Skeletal muscle satellite cell (primary cell): ENCODE data around the gene GAST.

Experiments
- H3K27me3 ChIP-seq: 2 replicates; pipeline ENCODE4 v1.7.0; 2013; ENCODE audit warnings: low read length; ENCODE audit not compliant: control insufficient read depth, insufficient read depth
- H3K36me3 ChIP-seq: 2 replicates; pipeline ENCODE4 v1.7.0; 2013; ENCODE audit warnings: mild to moderate bottlenecking, control low read depth, low read length; ENCODE audit not compliant: insufficient read depth
- H3K4me1 ChIP-seq: 2 replicates; pipeline ENCODE4 v1.7.0; 2013; ENCODE audit warnings: low read length; ENCODE audit not compliant: control insufficient read depth, insufficient read depth
- H3K4me2 ChIP-seq: 2 replicates; pipeline ENCODE4 v1.7.0; 2013; ENCODE audit warnings: mild to moderate bottlenecking, low read length
- H3K4me3 ChIP-seq: 2 replicates; pipeline ENCODE4 v1.7.0; 2013; ENCODE audit warnings: low read length
- H3K9ac ChIP-seq: 2 replicates; pipeline ENCODE4 v1.7.0; 2013; ENCODE audit warnings: mild to moderate bottlenecking, low read depth, low read length, moderate library complexity
- H3K9me3 ChIP-seq: replicated peaks from 2 replicates; pipeline ENCODE4 v1.7.0; 2013; ENCODE audit warnings: mild to moderate bottlenecking, control low read depth, low read length

Gene GAST

DNA sequence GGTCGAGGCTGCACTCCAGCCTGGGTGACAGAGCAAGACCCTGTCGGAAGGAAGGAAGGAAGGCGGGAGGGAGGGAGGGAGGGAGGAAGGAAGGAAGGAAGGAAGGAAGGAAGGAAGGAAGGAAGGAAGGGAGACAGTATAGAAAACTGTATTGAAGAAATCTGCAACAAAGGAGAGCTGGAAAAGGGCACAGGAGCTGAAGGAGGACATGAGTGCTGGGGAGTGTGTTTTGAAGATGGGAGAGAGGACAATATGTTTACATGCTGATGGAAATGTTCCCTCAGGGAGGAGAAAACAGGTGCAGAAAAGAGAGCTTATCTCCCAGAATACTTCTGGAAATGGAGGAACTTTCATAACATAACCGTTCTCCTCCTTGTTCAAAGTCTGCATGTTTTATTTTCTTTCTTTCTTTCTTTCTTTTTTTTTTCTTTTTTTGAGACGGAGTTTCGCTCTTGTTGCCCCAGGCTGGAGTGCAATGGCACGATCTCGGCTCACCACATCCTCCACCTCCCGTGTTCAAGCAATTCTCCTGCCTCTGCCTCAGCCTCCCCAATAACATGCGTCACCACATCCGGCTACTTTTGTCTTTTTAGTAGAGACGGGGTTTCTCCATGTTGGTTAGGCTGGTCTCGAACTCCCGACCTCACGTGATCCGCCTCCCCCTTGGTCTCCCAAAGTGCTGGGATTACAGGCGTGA is 25.0 kb downstream of the GAST start:
- Histone ChIP-seq H3K9ac (no peak overlapping the region), H3K36me3 (no peaks in the 10 kb centered on the region), H3K4me2 (no peak overlapping the region), H3K4me1 (peaks cover 19% of the 10 kb centered on the region), H3K9me3 (no peaks in the 10 kb centered on the region), H3K4me3 (no peak overlapping the region), H3K27me3 (peaks cover 50% of the 10 kb centered on the region)

- H3K36me3 ChIP-seq: no peaks in the 10 kb centered on the region
- H3K4me3 ChIP-seq: no peak overlapping the region
- H3K27me3 ChIP-seq: peaks cover 45% of the 10 kb centered on the region
- H3K9me3 ChIP-seq: no peaks in the 10 kb centered on the region
- H3K4me1 ChIP-seq: peaks cover 19% of the 10 kb centered on the region
- no peak overlapping the region for H3K4me2 ChIP-seq
- H3K9ac ChIP-seq: no peak overlapping the region
Measured at GRCh38 chr17:41737680-41738023, 25.5 kb downstream of the GAST start.

GRCh38 chr17:41738077-41738800 is 26.1 kb downstream of the GAST start:
- H3K9ac ChIP-seq: no peak overlapping the region
- no peak overlapping the region for H3K4me3 ChIP-seq
- H3K9me3 ChIP-seq: no peaks in the 10 kb centered on the region
- no peaks in the 10 kb centered on the region for H3K36me3 ChIP-seq
- peaks cover 19% of the 10 kb centered on the region for H3K4me1 ChIP-seq
- H3K27me3 ChIP-seq: peaks cover 42% of the 10 kb centered on the region
- no peak overlapping the region for H3K4me2 ChIP-seq

DNA sequence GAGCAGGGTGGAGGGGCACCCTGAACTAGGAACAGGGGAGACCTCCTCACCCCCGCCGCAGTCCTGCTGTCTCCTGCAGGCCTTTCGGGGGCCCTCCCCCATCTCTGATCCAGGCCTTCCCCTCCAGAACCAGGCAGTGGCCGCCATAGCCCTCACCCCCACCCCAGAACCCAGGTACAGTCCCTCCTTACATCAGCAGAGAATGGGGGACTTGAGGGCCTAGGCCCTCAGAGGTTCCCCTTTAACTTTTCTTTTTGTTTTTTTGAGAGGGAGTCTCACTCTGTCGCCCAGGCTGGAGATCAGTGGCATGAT is 26.6 kb downstream of the GAST start:
- Histone ChIP-seq H3K4me1 (peaks cover 19% of the 10 kb centered on the region), H3K9ac (no peak overlapping the region), H3K27me3 (peaks cover 44% of the 10 kb centered on the region), H3K4me2 (no peak overlapping the region), H3K36me3 (no peaks in the 10 kb centered on the region), H3K9me3 (no peaks in the 10 kb centered on the region), H3K4me3 (no peak overlapping the region)

GRCh38 chr17:41739661-41740352 is 27.7 kb downstream of the GAST start:
- H3K27me3 ChIP-seq: peaks cover 35% of the 10 kb centered on the region

GRCh38 chr17:41740506-41740905 is 28.4 kb downstream of the GAST start:
- Histone ChIP-seq H3K36me3 (no peaks in the 10 kb centered on the region), H3K27me3 (peaks cover 28% of the 10 kb centered on the region), H3K4me3 (no peak overlapping the region), H3K9me3 (no peaks in the 10 kb centered on the region), H3K4me1 (peaks cover 7% of the 10 kb centered on the region), H3K9ac (no peak overlapping the region), H3K4me2 (no peak overlapping the region)

More at GRCh38 chr17:41739661-41740352, 27.7 kb downstream of the GAST start:
- Histone ChIP-seq H3K4me3 (no peak overlapping the region), H3K36me3 (no peaks in the 10 kb centered on the region), H3K4me2 (no peak overlapping the region), H3K9me3 (no peaks in the 10 kb centered on the region), H3K9ac (no peak overlapping the region), H3K4me1 (peaks cover 9% of the 10 kb centered on the region)

DNA sequence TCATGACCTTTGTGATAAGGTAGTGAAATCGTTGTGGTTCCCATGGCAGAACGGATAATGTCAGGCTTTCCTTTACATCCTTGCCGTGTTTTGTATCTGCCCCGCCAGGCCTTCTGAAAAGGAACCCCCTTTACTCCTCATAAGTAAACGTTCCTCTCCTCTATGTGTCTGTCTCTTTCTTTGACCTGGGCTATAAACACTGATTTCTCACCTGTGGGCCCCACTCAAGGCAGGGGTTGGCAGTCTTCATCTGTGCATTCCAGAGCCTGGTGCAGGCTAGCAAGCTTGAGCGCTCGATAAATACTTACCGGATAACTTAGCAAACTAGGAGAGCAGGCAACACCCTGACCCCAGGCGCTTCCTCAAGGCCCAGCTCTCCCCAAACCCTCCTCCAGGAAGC is 29.6 kb downstream of the GAST start:
- Histone ChIP-seq H3K9me3 (no peaks in the 10 kb centered on the region), H3K4me3 (no peak overlapping the region), H3K4me2 (no peak overlapping the region), H3K36me3 (no peaks in the 10 kb centered on the region), H3K4me1 (peaks cover 7% of the 10 kb centered on the region), H3K9ac (no peak overlapping the region), H3K27me3 (peaks cover 23% of the 10 kb centered on the region)

GRCh38 chr17:41748275-41748674 is 36.1 kb downstream of the GAST start:
- no peak overlapping the region for H3K9ac ChIP-seq
- H3K4me3 ChIP-seq: no peak overlapping the region
- no peaks in the 10 kb centered on the region for H3K4me1 ChIP-seq
- no peaks in the 10 kb centered on the region for H3K36me3 ChIP-seq
- H3K9me3 ChIP-seq: no peaks in the 10 kb centered on the region
- no peak overlapping the region for H3K4me2 ChIP-seq
- H3K27me3 ChIP-seq: peaks cover 35% of the 10 kb centered on the region

- Histone ChIP-seq H3K4me3 (no peak overlapping the region), H3K9ac (no peak overlapping the region), H3K27me3 (peaks cover 36% of the 10 kb centered on the region), H3K36me3 (no peaks in the 10 kb centered on the region), H3K9me3 (no peaks in the 10 kb centered on the region), H3K4me2 (no peak overlapping the region), H3K4me1 (no peaks in the 10 kb centered on the region)
Measured at GRCh38 chr17:41750862-41751261, 38.7 kb downstream of the GAST start.

DNA sequence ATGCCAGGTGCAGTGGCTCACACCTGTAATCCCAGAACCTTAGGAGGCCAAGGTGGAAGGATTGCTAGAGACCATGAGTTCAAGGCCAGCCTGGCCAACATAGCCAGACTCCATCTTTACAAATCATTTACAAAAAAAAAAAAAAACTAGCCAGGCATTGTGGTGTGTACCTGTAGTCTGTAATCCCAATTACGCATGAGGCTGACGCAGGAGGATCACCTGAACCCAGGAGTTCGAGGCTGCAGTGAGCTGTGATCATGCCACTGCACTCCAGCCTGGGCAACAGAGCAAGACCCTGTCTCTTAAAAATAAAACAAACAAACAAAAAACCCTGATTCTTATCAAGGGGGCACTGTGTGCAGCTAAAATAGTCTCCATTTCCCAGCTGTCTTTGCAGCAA is 39.2 kb downstream of the GAST start:
- no peak overlapping the region for H3K4me3 ChIP-seq
- H3K9ac ChIP-seq: no peak overlapping the region
- no peaks in the 10 kb centered on the region for H3K4me1 ChIP-seq
- no peak overlapping the region for H3K4me2 ChIP-seq
- no peaks in the 10 kb centered on the region for H3K9me3 ChIP-seq
- H3K27me3 ChIP-seq: peaks cover 33% of the 10 kb centered on the region
- H3K36me3 ChIP-seq: no peaks in the 10 kb centered on the region

DNA sequence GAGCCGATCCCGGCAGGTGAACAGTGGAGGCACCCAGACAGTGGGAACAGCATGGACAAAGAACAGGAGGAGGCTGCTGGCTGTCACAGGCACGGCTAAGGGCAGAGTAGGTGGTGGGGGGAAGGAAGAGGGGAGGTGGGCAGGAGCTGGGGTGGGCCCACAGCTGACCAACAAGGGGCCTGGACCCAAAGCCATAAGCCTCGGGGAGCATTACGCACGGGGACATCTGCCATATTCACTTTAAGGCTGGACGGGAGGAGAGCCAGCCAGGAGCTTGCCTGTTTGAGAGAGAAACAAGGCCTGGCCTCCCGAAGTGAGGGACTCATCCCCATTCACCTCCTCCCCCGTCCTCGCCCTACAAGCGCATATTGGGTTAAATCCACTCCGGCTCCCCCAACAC is 41.9 kb downstream of the GAST start:
- no peak overlapping the region for H3K4me3 ChIP-seq
- no peak overlapping the region for H3K9ac ChIP-seq
- H3K36me3 ChIP-seq: no peaks in the 10 kb centered on the region
- peaks cover 36% of the 10 kb centered on the region for H3K27me3 ChIP-seq
- no peaks in the 10 kb centered on the region for H3K4me1 ChIP-seq
- no peaks in the 10 kb centered on the region for H3K9me3 ChIP-seq
- H3K4me2 ChIP-seq: no peak overlapping the region
